HEK293T (cell line): ENCODE results near the gene CHST2.

Experiments
- CTCF ChIA-PET: fragments of 350-600 bp; formaldehyde crosslinking; extraction: SDS; loops from one replicate; lab custom pipeline; 2021; ENCODE audit warnings: antibody characterized with exemption, inconsistent platforms; lab: Yijun Ruan, JAX
- POLR2A ChIA-PET: fragments of 350-600 bp; formaldehyde crosslinking; extraction: SDS; loops from one replicate; lab custom pipeline; 2020; ENCODE audit warnings: antibody characterized with exemption, inconsistent platforms; lab: Yijun Ruan, JAX
- DNase-seq: peaks from one replicate; pipeline ENCODE4 v3.0.0; 2012; ENCODE audit warnings: mixed read lengths; ENCODE audit errors: extremely low spot score
- ARNT ChIP-seq: fragments of 450-650 bp; IDR thresholded peaks from 2 replicates; pipeline ENCODE4 v1.6.1; 2017; ENCODE audit warnings: mild to moderate bottlenecking
- BHLHE40 ChIP-seq: fragments of 450-650 bp; IDR thresholded peaks from 2 replicates; pipeline ENCODE4 v1.6.1; 2016; ENCODE audit warnings: mild to moderate bottlenecking, moderate library complexity, borderline replicate concordance
- CTBP1 ChIP-seq: fragments of 450-650 bp; IDR thresholded peaks from 2 replicates; pipeline ENCODE4 v1.6.1; 2016; ENCODE audit warnings: borderline replicate concordance
- ELF4 ChIP-seq: fragments of 450-650 bp; IDR thresholded peaks from 2 replicates; pipeline ENCODE4 v1.6.1; 2017; ENCODE audit warnings: antibody characterized with exemption
- FOXA1 ChIP-seq: fragments of 450-650 bp; IDR thresholded peaks from 2 replicates; pipeline ENCODE4 v1.6.1; 2016; ENCODE audit warnings: mild to moderate bottlenecking
- FOXK2 ChIP-seq: fragments of 450-650 bp; IDR thresholded peaks from 2 replicates; pipeline ENCODE4 v1.6.1; 2016; ENCODE audit warnings: mild to moderate bottlenecking
- FOXM1 ChIP-seq: fragments of 450-650 bp; IDR thresholded peaks from 2 replicates; pipeline ENCODE4 v1.6.1; 2017; ENCODE audit warnings: mild to moderate bottlenecking, borderline replicate concordance
- HDGF ChIP-seq: fragments of 450-650 bp; IDR thresholded peaks from 2 replicates; pipeline ENCODE4 v1.6.1; 2017; ENCODE audit warnings: antibody characterized with exemption, borderline replicate concordance
- L3MBTL2 ChIP-seq: fragments of 450-650 bp; conservative IDR thresholded peaks from 2 replicates; pipeline ENCODE4 v1.6.1; 2016; ENCODE audit warnings: mild to moderate bottlenecking
- LEF1 ChIP-seq: fragments of 450-650 bp; IDR thresholded peaks from 2 replicates; pipeline ENCODE4 v1.6.1; 2017; ENCODE audit warnings: mild to moderate bottlenecking, borderline replicate concordance
- NFRKB ChIP-seq: fragments of 450-650 bp; IDR thresholded peaks from 2 replicates; pipeline ENCODE4 v1.6.1; 2016; ENCODE audit warnings: mild to moderate bottlenecking, moderate library complexity
- SP1 ChIP-seq: fragments of 450-650 bp; IDR thresholded peaks from 2 replicates; pipeline ENCODE4 v1.6.1; 2017
- SUZ12 ChIP-seq: fragments of 450-650 bp; IDR thresholded peaks from 2 replicates; pipeline ENCODE4 v1.6.1; 2016; ENCODE audit warnings: mild to moderate bottlenecking
- TARDBP ChIP-seq: fragments of 450-650 bp; IDR thresholded peaks from 2 replicates; pipeline ENCODE4 v1.6.1; 2016
- ZNF384 ChIP-seq: fragments of 450-650 bp; IDR thresholded peaks from 2 replicates; pipeline ENCODE4 v1.6.1; 2016
- TF ChIP-seq, protein P1 (sequence below): fragments of 450-650 bp; IDR thresholded peaks from 2 replicates; pipeline ENCODE4 v1.6.1; 2016

CHST2 gene

DNA sequence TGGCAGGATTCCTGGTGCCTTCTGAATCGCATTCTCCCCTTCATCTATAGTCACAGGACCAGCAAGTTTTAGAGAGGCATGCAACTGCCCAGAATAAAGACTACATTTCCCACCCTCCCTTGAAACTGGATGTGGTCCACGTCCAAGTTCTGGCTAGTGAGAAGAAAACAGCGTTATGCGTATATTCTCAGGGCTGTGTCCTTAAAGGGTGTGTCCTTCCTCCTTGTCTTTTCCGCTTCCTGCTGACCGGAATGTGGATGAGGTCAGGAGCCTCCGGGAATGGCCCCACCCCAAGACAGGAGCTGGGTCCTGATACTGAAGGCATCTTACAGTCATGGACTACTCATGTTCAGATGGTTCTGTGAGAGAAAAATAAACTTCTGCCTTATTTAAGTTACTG lies 20.2 kb downstream of the CHST2 start:
- CTCF ChIA-PET, result no interaction called here
- TF ChIP-seq ZNF384 (no peak), CTBP1 (no peak), ARNT (no peak), BHLHE40 (no peak), FOXM1 (no peak), FOXK2 (no peak), LEF1 (no peak), HDGF (no peak), NFRKB (no peak), TARDBP (no peak), SUZ12 (no peak), FOXA1 (no peak)
- POLR2A ChIA-PET, result no interaction called here
- DNase-seq, result no peak

DNA sequence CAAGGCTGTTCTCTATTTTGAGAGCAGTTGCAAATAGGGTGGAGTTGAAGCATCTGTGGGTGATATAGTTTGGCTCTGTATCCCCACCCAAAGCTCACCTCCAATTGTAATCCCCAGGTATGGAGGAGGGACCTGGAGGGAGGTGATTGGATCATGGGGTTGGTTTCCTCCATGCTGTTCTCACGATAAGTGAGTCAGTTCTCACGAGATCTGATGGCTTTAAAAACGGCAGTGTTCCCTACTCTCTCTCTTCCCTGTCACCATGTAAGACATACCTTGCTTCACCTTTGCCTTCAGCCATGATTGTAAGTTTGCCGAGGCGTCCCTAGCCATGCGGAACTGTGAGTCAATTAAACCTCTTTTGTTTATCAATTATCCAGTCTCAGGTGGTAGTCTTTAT lies 21.0 kb downstream of the CHST2 start:
- DNase-seq, result no peak
- POLR2A ChIA-PET, result no interaction called here
- TF ChIP-seq TARDBP, result no peak
- CTCF ChIA-PET, result no interaction called here

DNA sequence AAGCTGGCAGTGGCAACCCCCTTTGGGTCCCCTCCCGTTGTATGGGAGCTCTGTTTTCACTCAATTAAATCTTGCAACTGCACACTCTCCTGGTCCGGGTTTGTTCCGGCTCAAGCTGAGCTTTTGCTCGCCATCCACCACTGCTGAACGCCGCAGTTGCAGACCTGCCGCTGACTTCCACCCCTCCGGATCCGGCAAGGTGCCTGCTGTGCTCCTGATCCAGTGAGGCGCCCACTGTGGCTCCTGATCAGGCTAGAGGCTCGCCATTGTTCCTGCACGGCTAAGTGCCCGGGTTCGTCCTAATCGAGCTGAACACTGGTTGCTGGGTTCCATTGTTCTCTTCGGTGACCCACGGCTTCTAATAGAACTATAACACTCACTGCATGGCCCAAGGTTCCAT lies 22.8 kb downstream of the CHST2 start:
- DNase-seq, result no peak
- ChIA-PET CTCF (no interaction called here), POLR2A (no interaction called here)
- TF ChIP-seq ELF4 (no peak), NFRKB (no peak), FOXA1 (no peak), ARNT (no peak), SP1 (no peak), L3MBTL2 (no peak), CTBP1 (no peak)

DNA sequence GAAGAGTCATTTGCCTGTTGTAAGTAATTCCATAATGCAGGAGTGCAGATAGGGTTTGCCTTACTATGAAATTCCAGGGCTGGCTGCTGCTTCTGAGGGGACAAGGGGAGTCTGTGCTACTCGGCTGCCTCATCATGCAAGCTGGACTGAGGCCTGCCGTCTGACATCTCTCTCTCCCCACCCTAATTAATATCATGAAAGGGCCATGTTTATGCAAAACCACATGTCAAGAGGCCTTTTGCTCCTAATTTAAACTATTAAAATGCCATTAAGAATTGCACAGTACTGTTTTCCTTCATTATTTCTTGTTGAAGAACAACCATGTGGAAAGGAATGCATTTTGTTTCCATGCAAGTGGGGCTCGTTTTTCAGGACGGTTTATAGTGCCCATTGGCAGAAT lies 26.3 kb downstream of the CHST2 start:
- ChIA-PET CTCF (no interaction called here), POLR2A (no interaction called here)
- TF ChIP-seq NFRKB (no peak), FOXK2 (no peak), LEF1 (no peak), ARNT (no peak), TARDBP (no peak)
- DNase-seq, result no peak

DNA sequence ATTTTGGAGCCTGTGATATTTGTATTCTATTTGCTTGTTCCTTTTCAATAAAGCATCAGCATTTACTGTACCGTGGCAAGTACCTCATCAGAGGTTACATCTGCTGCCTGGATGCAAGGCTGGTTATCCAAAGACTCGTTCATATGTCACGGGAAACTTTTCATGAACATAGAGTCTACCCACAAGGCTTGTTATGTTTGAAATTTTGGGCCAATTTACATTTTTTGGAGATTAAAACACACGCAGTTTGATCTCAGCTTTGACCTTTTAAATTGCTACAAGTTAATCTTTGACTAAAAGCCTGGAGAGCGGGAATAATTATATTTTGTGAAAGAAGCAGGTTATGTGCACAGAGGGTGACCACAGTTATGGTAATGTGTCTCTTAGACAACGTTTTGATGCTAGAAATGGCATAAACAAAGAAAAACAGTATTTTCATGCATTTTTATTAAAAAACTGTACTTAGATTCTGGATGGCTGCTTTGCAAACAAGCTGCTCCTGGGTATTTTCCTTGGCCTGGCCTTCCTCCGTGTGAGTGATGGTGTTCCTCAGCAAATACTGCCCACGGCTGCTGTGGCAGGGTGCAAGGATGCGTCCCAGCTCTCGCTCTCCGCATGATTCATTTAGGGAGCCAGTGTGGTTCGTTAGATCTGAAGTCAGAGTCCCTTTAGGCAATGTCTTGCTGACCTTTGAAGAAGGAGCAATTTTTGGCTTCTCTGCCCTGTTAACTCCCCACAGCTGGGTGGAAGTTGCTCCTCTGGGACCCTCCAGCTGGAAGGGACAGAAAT lies 27.1 kb downstream of the CHST2 start:
- DNase-seq, result no peak
- ChIA-PET CTCF (no interaction called here), POLR2A (no interaction called here)
- TF ChIP-seq SUZ12 (no peak), SP1 (no peak), ELF4 (no peak), HDGF (no peak), L3MBTL2 (no peak), ZNF384 (no peak)

DNA sequence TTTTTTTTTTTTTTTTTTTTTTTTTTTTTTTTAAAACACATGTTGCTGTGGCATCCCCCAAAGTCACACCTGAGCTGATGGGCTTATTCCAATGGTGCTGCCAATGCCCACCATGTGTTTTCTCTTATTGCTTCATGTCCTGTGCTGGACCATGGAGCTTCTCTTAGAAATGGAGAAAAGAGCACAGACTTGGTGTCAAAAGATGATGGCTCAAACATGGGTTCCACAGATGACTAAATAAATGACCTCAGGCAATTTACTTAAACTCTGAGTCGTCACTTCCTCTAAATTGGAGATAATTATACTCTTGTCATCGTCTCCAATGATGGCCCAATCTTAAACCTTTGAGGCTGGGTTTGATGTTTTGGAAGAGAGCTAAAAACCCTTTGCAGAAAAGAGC lies 28.1 kb downstream of the CHST2 start:
- CTCF ChIA-PET, result no interaction called here
- DNase-seq, result no peak
- TF ChIP-seq TARDBP (no peak), HDGF (no peak), CTBP1 (no peak), SUZ12 (no peak)
- TF ChIP-seq, protein P1, sequence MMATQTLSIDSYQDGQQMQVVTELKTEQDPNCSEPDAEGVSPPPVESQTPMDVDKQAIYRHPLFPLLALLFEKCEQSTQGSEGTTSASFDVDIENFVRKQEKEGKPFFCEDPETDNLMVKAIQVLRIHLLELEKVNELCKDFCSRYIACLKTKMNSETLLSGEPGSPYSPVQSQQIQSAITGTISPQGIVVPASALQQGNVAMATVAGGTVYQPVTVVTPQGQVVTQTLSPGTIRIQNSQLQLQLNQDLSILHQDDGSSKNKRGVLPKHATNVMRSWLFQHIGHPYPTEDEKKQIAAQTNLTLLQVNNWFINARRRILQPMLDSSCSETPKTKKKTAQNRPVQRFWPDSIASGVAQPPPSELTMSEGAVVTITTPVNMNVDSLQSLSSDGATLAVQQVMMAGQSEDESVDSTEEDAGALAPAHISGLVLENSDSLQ, result no peak
- POLR2A ChIA-PET, result no interaction called here

DNA sequence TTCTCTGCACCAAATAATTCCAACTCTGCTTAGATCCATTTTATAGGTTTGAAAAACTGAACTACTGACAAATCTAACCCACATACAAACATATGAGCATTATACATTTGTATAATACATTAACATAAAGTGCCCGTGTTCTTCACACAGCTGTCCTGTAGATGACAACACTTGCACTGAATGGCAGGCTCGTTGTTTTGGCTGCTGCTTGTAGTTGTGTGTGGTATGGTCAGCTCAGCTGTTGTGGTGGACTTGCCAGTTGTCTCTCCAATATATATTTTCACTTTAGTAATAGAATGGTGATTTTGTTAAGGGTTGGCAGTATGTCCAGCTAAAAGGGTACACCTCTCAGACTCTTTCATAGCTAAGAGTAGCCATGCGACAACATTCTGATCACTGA lies 30.5 kb downstream of the CHST2 start:
- POLR2A ChIA-PET, result no interaction called here
- no peak for DNase-seq
- TF ChIP-seq ARNT (no peak), ZNF384 (no peak), TARDBP (no peak), CTBP1 (no peak), L3MBTL2 (no peak), SP1 (no peak), LEF1 (no peak), BHLHE40 (no peak), FOXA1 (no peak), NFRKB (no peak), ELF4 (no peak), FOXM1 (no peak), HDGF (no peak), SUZ12 (no peak), FOXK2 (no peak)
- TF ChIP-seq, protein P1, result no peak
- CTCF ChIA-PET, result no interaction called here
